ENCODE results near the gene EIF4E. TPM values are rescaled to one million over a fixed set of nuclear protein-coding genes. Genes with fewer than 3 reads are reported as not detected.

Gene EIF4E
- total RNA-seq, 4 donors from 2014 or later, result 20.9 to 103 (median 48.4) TPM

DNA sequence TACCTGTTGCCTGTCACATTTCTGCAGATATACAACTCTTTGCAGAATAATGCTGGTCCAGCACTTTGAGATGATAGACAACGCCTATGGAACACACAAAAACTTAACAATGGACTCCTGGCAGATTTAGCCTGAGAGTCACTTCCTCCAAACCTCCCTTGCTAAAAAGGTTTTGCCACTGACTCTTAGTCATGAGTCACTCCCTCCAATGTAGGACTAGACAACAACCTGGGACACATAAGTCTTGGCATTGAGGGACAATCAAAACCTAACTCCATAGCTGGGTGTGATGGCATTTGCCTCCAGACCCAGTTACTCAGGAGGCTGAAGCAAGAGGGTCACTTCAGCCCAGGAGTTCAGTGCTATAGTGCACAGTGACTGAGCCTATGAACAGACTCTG, 22.0 kb upstream of the EIF4E start:
- no peaks in the 10 kb centered on the region for H3K27me3 ChIP-seq
- 86 to 94% methylated on average over 1 of the region's 1 CpG for WGBS, 2 donors (ENCODE audit: low coverage in 1 of 2)

GRCh38 chr4:98946359-98946758, 17.4 kb upstream of the EIF4E start:
- intact Hi-C loops (cut with DNase I; ENCODE audit: low total_unique reads), result no loop called here
- 85 to 100% methylated on average over 1 of the region's 1 CpG for WGBS, 2 donors (ENCODE audit: low coverage in 1 of 2)
- no peaks in the 10 kb centered on the region for H3K9me3 ChIP-seq

More for the DNA sequence above, 22.0 kb upstream of the EIF4E start:
- in situ Hi-C loops (cut with MboI; ENCODE audit: low pct_ligation_motif_present in 1 of 4, low pct_unique_long_range_greater_than_20kb in 1 of 4, low sequenced_read_pairs in 3 of 4) (loop anchor here in 2 of 4 donors (25.0 kb wide), 2 partner anchors 461 to 489 kb away; no protein-coding TSS in a partner anchor), intact Hi-C loops (cut with DNase I; ENCODE audit: low total_unique reads) (no loop called here)
- Histone ChIP-seq H3K36me3 (no peaks in the 10 kb centered on the region), H3K4me3 (no peak overlapping the region), H3K27ac (no peak overlapping the region), H3K4me1 (no peaks in the 10 kb centered on the region), H3K9me3 (no peaks in the 10 kb centered on the region)
- no peak for DNase-seq
- TF ChIP-seq, protein P1, sequence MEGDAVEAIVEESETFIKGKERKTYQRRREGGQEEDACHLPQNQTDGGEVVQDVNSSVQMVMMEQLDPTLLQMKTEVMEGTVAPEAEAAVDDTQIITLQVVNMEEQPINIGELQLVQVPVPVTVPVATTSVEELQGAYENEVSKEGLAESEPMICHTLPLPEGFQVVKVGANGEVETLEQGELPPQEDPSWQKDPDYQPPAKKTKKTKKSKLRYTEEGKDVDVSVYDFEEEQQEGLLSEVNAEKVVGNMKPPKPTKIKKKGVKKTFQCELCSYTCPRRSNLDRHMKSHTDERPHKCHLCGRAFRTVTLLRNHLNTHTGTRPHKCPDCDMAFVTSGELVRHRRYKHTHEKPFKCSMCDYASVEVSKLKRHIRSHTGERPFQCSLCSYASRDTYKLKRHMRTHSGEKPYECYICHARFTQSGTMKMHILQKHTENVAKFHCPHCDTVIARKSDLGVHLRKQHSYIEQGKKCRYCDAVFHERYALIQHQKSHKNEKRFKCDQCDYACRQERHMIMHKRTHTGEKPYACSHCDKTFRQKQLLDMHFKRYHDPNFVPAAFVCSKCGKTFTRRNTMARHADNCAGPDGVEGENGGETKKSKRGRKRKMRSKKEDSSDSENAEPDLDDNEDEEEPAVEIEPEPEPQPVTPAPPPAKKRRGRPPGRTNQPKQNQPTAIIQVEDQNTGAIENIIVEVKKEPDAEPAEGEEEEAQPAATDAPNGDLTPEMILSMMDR (IDR thresholded peaks at IDR 0.05), result no peak

GRCh38 chr4:98945297-98945850, 16.4 kb upstream of the EIF4E start:
- Histone ChIP-seq H3K27ac (no peak overlapping the region), H3K9me3 (no peaks in the 10 kb centered on the region), H3K4me1 (no peaks in the 10 kb centered on the region), H3K27me3 (no peaks in the 10 kb centered on the region), H3K36me3 (no peaks in the 10 kb centered on the region), H3K4me3 (no peak overlapping the region)
- WGBS, 2 donors (ENCODE audit: low coverage in 1 of 2), result 83 to 92% methylated on average over 2 of the region's 2 CpGs
- no peak for DNase-seq
- in situ Hi-C loops (cut with MboI; ENCODE audit: low pct_ligation_motif_present in 1 of 4, low pct_unique_long_range_greater_than_20kb in 1 of 4, low sequenced_read_pairs in 3 of 4), result loop anchor here in 1 of 4 donors (25.0 kb wide), 1 partner anchor 483 kb away; no protein-coding TSS in a partner anchor
- TF ChIP-seq, protein P1 (IDR thresholded peaks at IDR 0.05), result no peak
- TF ChIP-seq POLR2AphosphoS5 (IDR thresholded peaks at IDR 0.05), result no peak
- no peak for TF ChIP-seq POLR2A (IDR thresholded peaks at IDR 0.05)
- TF ChIP-seq EP300 (IDR thresholded peaks at IDR 0.05; ENCODE audit: low read depth), result no peak
- intact Hi-C loops (cut with DNase I; ENCODE audit: low total_unique reads), result no loop called here

More at GRCh38 chr4:98946359-98946758, 17.4 kb upstream of the EIF4E start:
- Histone ChIP-seq H3K4me1 (no peaks in the 10 kb centered on the region), H3K27me3 (no peaks in the 10 kb centered on the region), H3K27ac (no peak overlapping the region), H3K36me3 (no peaks in the 10 kb centered on the region), H3K4me3 (no peak overlapping the region)
- DNase-seq, result no peak
- TF ChIP-seq, protein P1 (IDR thresholded peaks at IDR 0.05), result no peak
- no peak for TF ChIP-seq POLR2AphosphoS5 (IDR thresholded peaks at IDR 0.05)
- TF ChIP-seq POLR2A (IDR thresholded peaks at IDR 0.05), result no peak
- no peak for TF ChIP-seq EP300 (IDR thresholded peaks at IDR 0.05; ENCODE audit: low read depth)
- in situ Hi-C loops (cut with MboI; ENCODE audit: low pct_ligation_motif_present in 1 of 4, low pct_unique_long_range_greater_than_20kb in 1 of 4, low sequenced_read_pairs in 3 of 4), result loop anchor here in 1 of 4 donors (25.0 kb wide), 1 partner anchor 484 kb away; no protein-coding TSS in a partner anchor

DNA sequence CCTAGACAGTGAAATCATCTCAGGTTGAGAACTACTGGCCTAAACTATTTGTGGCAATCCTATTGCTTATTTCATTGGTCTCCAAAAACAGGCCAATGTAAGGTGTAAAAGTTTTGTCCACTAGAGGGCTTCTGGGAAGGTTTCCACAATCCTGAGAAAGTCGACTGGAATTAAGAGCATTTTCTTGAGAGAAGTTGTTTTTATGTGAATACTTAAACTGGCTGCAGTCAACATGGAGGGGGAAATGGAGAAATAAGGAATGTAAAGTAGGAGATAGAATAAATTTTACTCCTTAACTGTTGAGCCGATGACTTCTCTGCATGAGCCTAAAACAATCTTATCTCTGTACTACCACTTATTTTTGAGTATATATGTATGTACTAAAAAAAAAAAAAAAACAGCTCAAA, 11.0 kb upstream of the EIF4E start:
- WGBS, 2 donors (ENCODE audit: low coverage in 1 of 2), result 31 to 39% methylated on average over 2 of the region's 2 CpGs
- H3K4me3 ChIP-seq, result no peak overlapping the region
- in situ Hi-C loops (cut with MboI; ENCODE audit: low pct_ligation_motif_present in 1 of 4, low pct_unique_long_range_greater_than_20kb in 1 of 4, low sequenced_read_pairs in 3 of 4) (loop anchor here in 1 of 4 donors (10.0 to 25.0 kb wide), 2 partner anchors 55 to 478 kb away; partner anchors contain the start of gene METAP1), intact Hi-C loops (cut with DNase I; ENCODE audit: low total_unique reads) (no loop called here)
- DNase-seq, result no peak
- no peak overlapping the region for H3K27ac ChIP-seq
- no peaks in the 10 kb centered on the region for H3K27me3 ChIP-seq
- no peaks in the 10 kb centered on the region for H3K36me3 ChIP-seq
- TF ChIP-seq POLR2AphosphoS5 (IDR thresholded peaks at IDR 0.05), result no peak
- TF ChIP-seq, protein P1 (IDR thresholded peaks at IDR 0.05), result peak; percentile 65 to 69 (median 66)
- peaks cover 0 to 7% (median 0%) of the 10 kb centered on the region in 4 donors for H3K4me1 ChIP-seq
- no peaks in the 10 kb centered on the region for H3K9me3 ChIP-seq

All from transverse colon (tissue), 4 donors.